ENCODE data around the gene LHX1. TPM values are rescaled to one million over a fixed set of nuclear protein-coding genes. Genes with fewer than 3 reads are reported as not detected.

LHX1 gene
- total and polyA plus RNA-seq, 4 donors: not detected

DNA sequence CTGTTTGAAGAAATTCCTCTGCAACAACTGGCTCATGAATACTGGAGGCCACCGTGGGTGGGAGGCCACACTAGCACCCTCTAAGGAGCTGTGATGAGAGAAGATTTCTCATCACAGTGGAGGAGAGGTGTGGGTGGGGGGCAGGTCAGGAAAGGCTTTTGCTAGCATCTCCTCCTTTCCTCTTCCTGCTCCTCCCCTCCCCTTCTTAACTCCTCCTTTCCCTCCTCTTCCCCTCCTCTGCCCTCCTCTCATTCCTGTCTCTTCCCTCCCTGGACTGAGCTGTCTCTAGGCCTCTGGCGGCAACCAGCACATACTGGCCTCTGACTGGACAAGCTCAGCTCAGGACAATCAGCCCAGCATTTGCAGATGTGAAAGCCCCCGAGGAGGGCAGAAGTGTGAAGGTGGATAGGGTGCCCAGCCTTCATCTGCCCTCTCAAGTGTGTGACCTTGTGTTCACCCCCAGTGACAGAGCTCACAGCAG, 19.0 kb upstream of the LHX1 start:
- Histone ChIP-seq H3K4me3 (ENCODE audit: low read depth in 1 of 3, low read length in 3 of 3) (no peak overlapping the region), H3K9me3 (ENCODE audit: control insufficient read depth in 4 of 4, low read length in 3 of 4) (no peaks in the 10 kb centered on the region), H3K27me3 (ENCODE audit: control insufficient read depth in 4 of 4, insufficient read depth in 4 of 4, low read length in 3 of 4) (peaks cover 0 to 3% (median 0%) of the 10 kb centered on the region in 4 donors), H3K4me1 (ENCODE audit: control insufficient read depth in 4 of 4, insufficient read depth in 4 of 4, low read length in 3 of 4) (no peaks in the 10 kb centered on the region), H3K27ac (ENCODE audit: low read depth in 1 of 2, low read length in 2 of 2) (no peak overlapping the region), H3K9ac (ENCODE audit: low read depth in 1 of 2, low read length in 2 of 2) (no peak overlapping the region), H3K36me3 (ENCODE audit: control insufficient read depth in 4 of 4, insufficient read depth in 3 of 4, low read depth in 1 of 4, low read length in 3 of 4) (no peaks in the 10 kb centered on the region)
- 47% methylated on average over 3 of the region's 3 CpGs for WGBS
- TF ChIP-seq, protein P1, sequence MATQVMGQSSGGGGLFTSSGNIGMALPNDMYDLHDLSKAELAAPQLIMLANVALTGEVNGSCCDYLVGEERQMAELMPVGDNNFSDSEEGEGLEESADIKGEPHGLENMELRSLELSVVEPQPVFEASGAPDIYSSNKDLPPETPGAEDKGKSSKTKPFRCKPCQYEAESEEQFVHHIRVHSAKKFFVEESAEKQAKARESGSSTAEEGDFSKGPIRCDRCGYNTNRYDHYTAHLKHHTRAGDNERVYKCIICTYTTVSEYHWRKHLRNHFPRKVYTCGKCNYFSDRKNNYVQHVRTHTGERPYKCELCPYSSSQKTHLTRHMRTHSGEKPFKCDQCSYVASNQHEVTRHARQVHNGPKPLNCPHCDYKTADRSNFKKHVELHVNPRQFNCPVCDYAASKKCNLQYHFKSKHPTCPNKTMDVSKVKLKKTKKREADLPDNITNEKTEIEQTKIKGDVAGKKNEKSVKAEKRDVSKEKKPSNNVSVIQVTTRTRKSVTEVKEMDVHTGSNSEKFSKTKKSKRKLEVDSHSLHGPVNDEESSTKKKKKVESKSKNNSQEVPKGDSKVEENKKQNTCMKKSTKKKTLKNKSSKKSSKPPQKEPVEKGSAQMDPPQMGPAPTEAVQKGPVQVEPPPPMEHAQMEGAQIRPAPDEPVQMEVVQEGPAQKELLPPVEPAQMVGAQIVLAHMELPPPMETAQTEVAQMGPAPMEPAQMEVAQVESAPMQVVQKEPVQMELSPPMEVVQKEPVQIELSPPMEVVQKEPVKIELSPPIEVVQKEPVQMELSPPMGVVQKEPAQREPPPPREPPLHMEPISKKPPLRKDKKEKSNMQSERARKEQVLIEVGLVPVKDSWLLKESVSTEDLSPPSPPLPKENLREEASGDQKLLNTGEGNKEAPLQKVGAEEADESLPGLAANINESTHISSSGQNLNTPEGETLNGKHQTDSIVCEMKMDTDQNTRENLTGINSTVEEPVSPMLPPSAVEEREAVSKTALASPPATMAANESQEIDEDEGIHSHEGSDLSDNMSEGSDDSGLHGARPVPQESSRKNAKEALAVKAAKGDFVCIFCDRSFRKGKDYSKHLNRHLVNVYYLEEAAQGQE (IDR thresholded peaks at IDR 0.05): no peak
- TF ChIP-seq, protein P2, sequence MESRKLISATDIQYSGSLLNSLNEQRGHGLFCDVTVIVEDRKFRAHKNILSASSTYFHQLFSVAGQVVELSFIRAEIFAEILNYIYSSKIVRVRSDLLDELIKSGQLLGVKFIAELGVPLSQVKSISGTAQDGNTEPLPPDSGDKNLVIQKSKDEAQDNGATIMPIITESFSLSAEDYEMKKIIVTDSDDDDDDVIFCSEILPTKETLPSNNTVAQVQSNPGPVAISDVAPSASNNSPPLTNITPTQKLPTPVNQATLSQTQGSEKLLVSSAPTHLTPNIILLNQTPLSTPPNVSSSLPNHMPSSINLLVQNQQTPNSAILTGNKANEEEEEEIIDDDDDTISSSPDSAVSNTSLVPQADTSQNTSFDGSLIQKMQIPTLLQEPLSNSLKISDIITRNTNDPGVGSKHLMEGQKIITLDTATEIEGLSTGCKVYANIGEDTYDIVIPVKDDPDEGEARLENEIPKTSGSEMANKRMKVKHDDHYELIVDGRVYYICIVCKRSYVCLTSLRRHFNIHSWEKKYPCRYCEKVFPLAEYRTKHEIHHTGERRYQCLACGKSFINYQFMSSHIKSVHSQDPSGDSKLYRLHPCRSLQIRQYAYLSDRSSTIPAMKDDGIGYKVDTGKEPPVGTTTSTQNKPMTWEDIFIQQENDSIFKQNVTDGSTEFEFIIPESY (IDR thresholded peaks at IDR 0.05): no peak
- TF ChIP-seq JUND (IDR thresholded peaks at IDR 0.05) (no peak), SP1 (IDR thresholded peaks at IDR 0.05) (no peak), FOXA2 (IDR thresholded peaks at IDR 0.05) (no peak), RAD21 (IDR thresholded peaks at IDR 0.05) (no peak), NR2F2 (IDR thresholded peaks at IDR 0.05) (no peak), YY1 (IDR thresholded peaks at IDR 0.05) (no peak), HNF4A (conservative IDR thresholded peaks at IDR 0.05) (no peak), FOXA1 (IDR thresholded peaks at IDR 0.05) (no peak), TAF1 (conservative IDR thresholded peaks at IDR 0.05) (no peak), HNF4G (IDR thresholded peaks at IDR 0.05) (no peak), RXRA (IDR thresholded peaks at IDR 0.05) (no peak), EGR1 (IDR thresholded peaks at IDR 0.05; ENCODE audit: low read depth in 2 of 2) (no peak), GABPA (IDR thresholded peaks at IDR 0.05 in 1 of 2, conservative IDR thresholded peaks at IDR 0.05 in 1 of 2) (no peak)
- TF ChIP-seq, protein P3, sequence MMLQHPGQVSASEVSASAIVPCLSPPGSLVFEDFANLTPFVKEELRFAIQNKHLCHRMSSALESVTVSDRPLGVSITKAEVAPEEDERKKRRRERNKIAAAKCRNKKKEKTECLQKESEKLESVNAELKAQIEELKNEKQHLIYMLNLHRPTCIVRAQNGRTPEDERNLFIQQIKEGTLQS (IDR thresholded peaks at IDR 0.05): no peak
- TF ChIP-seq, protein P4, sequence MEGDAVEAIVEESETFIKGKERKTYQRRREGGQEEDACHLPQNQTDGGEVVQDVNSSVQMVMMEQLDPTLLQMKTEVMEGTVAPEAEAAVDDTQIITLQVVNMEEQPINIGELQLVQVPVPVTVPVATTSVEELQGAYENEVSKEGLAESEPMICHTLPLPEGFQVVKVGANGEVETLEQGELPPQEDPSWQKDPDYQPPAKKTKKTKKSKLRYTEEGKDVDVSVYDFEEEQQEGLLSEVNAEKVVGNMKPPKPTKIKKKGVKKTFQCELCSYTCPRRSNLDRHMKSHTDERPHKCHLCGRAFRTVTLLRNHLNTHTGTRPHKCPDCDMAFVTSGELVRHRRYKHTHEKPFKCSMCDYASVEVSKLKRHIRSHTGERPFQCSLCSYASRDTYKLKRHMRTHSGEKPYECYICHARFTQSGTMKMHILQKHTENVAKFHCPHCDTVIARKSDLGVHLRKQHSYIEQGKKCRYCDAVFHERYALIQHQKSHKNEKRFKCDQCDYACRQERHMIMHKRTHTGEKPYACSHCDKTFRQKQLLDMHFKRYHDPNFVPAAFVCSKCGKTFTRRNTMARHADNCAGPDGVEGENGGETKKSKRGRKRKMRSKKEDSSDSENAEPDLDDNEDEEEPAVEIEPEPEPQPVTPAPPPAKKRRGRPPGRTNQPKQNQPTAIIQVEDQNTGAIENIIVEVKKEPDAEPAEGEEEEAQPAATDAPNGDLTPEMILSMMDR (IDR thresholded peaks at IDR 0.05; ENCODE audit: low read depth, low read length, missing input control): no peak
- DNase-seq (ENCODE audit: low spot score): no peak
